ENCODE data around the gene BET1L. TPM values are rescaled to one million over a fixed set of nuclear protein-coding genes. Genes with fewer than 3 reads are reported as not detected.
A peak's percentile ranks its signal among the peaks of the same experiment; 100 is the strongest.

Gene BET1L
- total and polyA plus RNA-seq, 10 of the 15 experiments (the other 5 are each of a cell fraction or from before 2014, with no cell fraction given) = 6.7 to 55.4 (median 39.7) TPM

GRCh38 chr11:235997-236773 is 29.0 kb upstream of the BET1L start, which contains the start of gene SIRT3 (continued):
- TF ChIP-seq ZBTB4 (CRISPR knock-in tag; IDR thresholded peaks at IDR 0.05) (no peak), ZBTB11 (CRISPR knock-in tag; IDR thresholded peaks at IDR 0.05) (peak; percentile 81; the same call in 1 of the 2 replicates), TCF3 (IDR thresholded peaks at IDR 0.05; ENCODE audit: borderline replicate concordance, insufficient read depth, low read depth, low read length) (0 out of 2 replicates have a peak, but pooled peaks have one; percentile 21), SMARCA5 (IDR thresholded peaks at IDR 0.05) (peak; percentile 97), EZH2 (IDR thresholded peaks at IDR 0.05; ENCODE audit: borderline replicate concordance, control insufficient read depth, low read depth, low read length) (no peak), POLR2AphosphoS2 (IDR thresholded peaks at IDR 0.05; ENCODE audit: low read depth, low read length) (peak; percentile 28; the same call in 1 of the 2 replicates), CEBPB (IDR thresholded peaks at IDR 0.05; ENCODE audit: borderline replicate concordance in 1 of 2, low read depth in 2 of 2, low read length in 2 of 2) (no peak), SMC3 (IDR thresholded peaks at IDR 0.05; ENCODE audit: borderline replicate concordance, low read length) (peak; percentile 2; the same call in 1 of the 2 replicates), CEBPZ (IDR thresholded peaks at IDR 0.05; ENCODE audit: low read depth, low read length) (no peak), CBX3 (IDR thresholded peaks at IDR 0.05; ENCODE audit: borderline replicate concordance, low read depth) (no peak), GABPA (IDR thresholded peaks at IDR 0.05; ENCODE audit: low read depth) (no peak; the same call in 1 of the 2 replicates), YBX1 (IDR thresholded peaks at IDR 0.05) (no peak), BCLAF1 (IDR thresholded peaks at IDR 0.05) (no peak), TBL1XR1 (IDR thresholded peaks at IDR 0.05; ENCODE audit: low read depth, low read length) (no peak), HDGF (IDR thresholded peaks at IDR 0.05) (peak; percentile 7; the same call in 1 of the 2 replicates)

Data from GM12878 (cell line).